SK-N-SH treated with all-trans-retinoic acid at 6 μM for 48 hours (cell line): Measurements from ENCODE around the gene MARS1.

Source experiments
- ATAC-seq: fragments of 200-7000 bp; cut with Tn5 transposase; 3 replicates; pipeline ENCODE4 v1.9.1; 2020; ENCODE audit warnings: mild to moderate bottlenecking, moderate library complexity
- ARNTL ChIP-seq: fragments of 450-650 bp; formaldehyde crosslinking; IDR thresholded peaks from 2 replicates; pipeline ENCODE4 v1.5.0; 2020; ENCODE audit warnings: low read depth, mild to moderate bottlenecking, moderate library complexity, borderline replicate concordance
- BACH2 ChIP-seq: fragments of 250-450 bp; sonication (Bioruptor Pico); IDR thresholded peaks from 2 replicates; pipeline ENCODE4 v1.9.0; 2021; ENCODE audit warnings: mild to moderate bottlenecking, borderline replicate concordance
- CREB5 ChIP-seq: fragments of 250-450 bp; sonication (Bioruptor Pico); IDR thresholded peaks from 2 replicates; pipeline ENCODE4 v1.5.1; 2020; ENCODE audit warnings: low read depth, mild to moderate bottlenecking, moderate library complexity
- CSDC2 ChIP-seq: fragments of 250-450 bp; sonication (Bioruptor Pico); IDR thresholded peaks from 2 replicates; pipeline ENCODE4 v1.5.0; 2020; ENCODE audit warnings: mild to moderate bottlenecking, moderate library complexity
- CSRNP3 ChIP-seq: fragments of 250-450 bp; sonication (Bioruptor Pico); IDR thresholded peaks from 2 replicates; pipeline ENCODE4 v1.5.1; 2021; ENCODE audit warnings: mild to moderate bottlenecking, moderate library complexity
- ESRRG ChIP-seq: fragments of 250-450 bp; sonication (Bioruptor Pico); IDR thresholded peaks from 2 replicates; pipeline ENCODE4 v1.6.1; 2021; ENCODE audit warnings: mild to moderate bottlenecking
- GLIS3 ChIP-seq: fragments of 250-450 bp; sonication (Bioruptor Pico); IDR thresholded peaks from 2 replicates; pipeline ENCODE4 v1.5.0; 2020; ENCODE audit warnings: mild to moderate bottlenecking, moderate library complexity
- ISL1 ChIP-seq: fragments of 250-450 bp; sonication (Bioruptor Pico); IDR thresholded peaks from 2 replicates; pipeline ENCODE4 v2.1.2; 2022; ENCODE audit warnings: mild to moderate bottlenecking, moderate library complexity
- PATZ1 ChIP-seq: fragments of 250-450 bp; sonication (Bioruptor Pico); IDR thresholded peaks from 2 replicates; pipeline ENCODE4 v1.8.0; 2020; ENCODE audit warnings: mild to moderate bottlenecking, moderate library complexity, borderline replicate concordance
- POU6F1 ChIP-seq: fragments of 250-450 bp; sonication (Bioruptor Pico); IDR thresholded peaks from 2 replicates; pipeline ENCODE4 v1.8.0; 2021; ENCODE audit warnings: low read depth, mild to moderate bottlenecking, moderate library complexity, borderline replicate concordance
- PPARA ChIP-seq: fragments of 250-450 bp; sonication (Bioruptor Pico); IDR thresholded peaks from 2 replicates; pipeline ENCODE4 v1.5.0; 2020; ENCODE audit warnings: mild to moderate bottlenecking, borderline replicate concordance
- RARB ChIP-seq: fragments of 250-450 bp; sonication (Bioruptor Pico); IDR thresholded peaks from 2 replicates; pipeline ENCODE4 v1.8.0; 2021; ENCODE audit warnings: mild to moderate bottlenecking, moderate library complexity
- SNAI2 ChIP-seq: fragments of 250-450 bp; sonication (Bioruptor Pico); IDR thresholded peaks from 2 replicates; pipeline ENCODE4 v1.5.0; 2020; ENCODE audit warnings: mild to moderate bottlenecking, moderate library complexity
- TOX ChIP-seq: fragments of 250-450 bp; sonication (Bioruptor Pico); IDR thresholded peaks from 2 replicates; pipeline ENCODE4 v1.8.0; 2021; ENCODE audit warnings: mild to moderate bottlenecking, moderate library complexity, borderline replicate concordance
- TSHZ2 ChIP-seq: fragments of 250-450 bp; sonication (Bioruptor Pico); IDR thresholded peaks from 2 replicates; pipeline ENCODE4 v1.5.0; 2020; ENCODE audit warnings: mild to moderate bottlenecking, moderate library complexity
- ZC3H10 ChIP-seq: fragments of 250-450 bp; sonication (Bioruptor Pico); IDR thresholded peaks from 2 replicates; pipeline ENCODE4 v1.5.1; 2021; ENCODE audit warnings: mild to moderate bottlenecking, moderate library complexity
- ZFP3 ChIP-seq: fragments of 250-450 bp; sonication (Bioruptor Pico); IDR thresholded peaks from 2 replicates; pipeline ENCODE4 v1.5.0; 2020; ENCODE audit warnings: mild to moderate bottlenecking, moderate library complexity
- ZFP30 ChIP-seq: fragments of 450-650 bp; formaldehyde crosslinking; IDR thresholded peaks from 2 replicates; pipeline ENCODE4 v1.5.0; 2022; ENCODE audit warnings: mild to moderate bottlenecking, moderate library complexity
- ZNF565 ChIP-seq: fragments of 450-650 bp; formaldehyde crosslinking; conservative IDR thresholded peaks from 2 replicates; pipeline ENCODE4 v1.5.0; 2020; ENCODE audit warnings: low read depth, mild to moderate bottlenecking, moderate library complexity
- ZNF70 ChIP-seq: fragments of 450-650 bp; formaldehyde crosslinking; IDR thresholded peaks from 2 replicates; pipeline ENCODE4 v1.5.0; 2020; ENCODE audit warnings: mild to moderate bottlenecking, moderate library complexity
- ZNF8 ChIP-seq: fragments of 450-650 bp; formaldehyde crosslinking; IDR thresholded peaks from 2 replicates; pipeline ENCODE4 v1.5.0; 2020; ENCODE audit warnings: mild to moderate bottlenecking, moderate library complexity

MARS1 gene

GRCh38 chr12:57543581-57543980 lies 55.7 kb downstream of the MARS1 start:
- no peak for ATAC-seq
- TF ChIP-seq CSRNP3 (CRISPR knock-in tag) (no peak), BACH2 (CRISPR knock-in tag) (no peak), ARNTL (CRISPR knock-in tag) (no peak), RARB (CRISPR knock-in tag) (no peak), ZC3H10 (CRISPR knock-in tag) (no peak), CREB5 (CRISPR knock-in tag) (no peak)

- TF ChIP-seq RARB (CRISPR knock-in tag) (no peak), POU6F1 (CRISPR knock-in tag) (no peak), CSRNP3 (CRISPR knock-in tag) (no peak), CSDC2 (CRISPR knock-in tag) (no peak), ZFP30 (no peak), ZNF70 (CRISPR knock-in tag) (no peak), TOX (no peak), ZFP3 (CRISPR knock-in tag) (no peak), PPARA (CRISPR knock-in tag) (no peak), ZNF8 (CRISPR knock-in tag) (no peak), ISL1 (CRISPR knock-in tag) (no peak), ESRRG (CRISPR knock-in tag) (no peak), PATZ1 (CRISPR knock-in tag) (no peak), ARNTL (CRISPR knock-in tag) (no peak), GLIS3 (CRISPR knock-in tag) (no peak)
- no peak for ATAC-seq
These were observed 58.1 kb downstream of the MARS1 start for GRCh38 chr12:57545809-57546437.

GRCh38 chr12:57546438-57547287 lies 58.8 kb downstream of the MARS1 start, which contains the start of gene DCTN2:
Gene DCTN2, minus strand, starts transcription at chr12:57547192. Its CDS starts 129 bp downstream, at chr12:57547063.
- TF ChIP-seq SNAI2 (CRISPR knock-in tag): no peak
- TF ChIP-seq CSDC2 (CRISPR knock-in tag): no peak
- no peak for TF ChIP-seq ZNF565 (CRISPR knock-in tag)
- TF ChIP-seq TSHZ2 (CRISPR knock-in tag): no peak

More at GRCh38 chr12:57546438-57547287, 58.8 kb downstream of the MARS1 start, which contains the start of gene DCTN2:
- ATAC-seq: peak; percentile 94
